ENCODE data around the gene SP100. TPM values are rescaled to one million over a fixed set of nuclear protein-coding genes. Genes with fewer than 3 reads are reported as not detected.

Gene SP100
- total and polyA plus RNA-seq, 2 of the 8 experiments (the other 6 are each of a cell fraction or from before 2014, with no cell fraction given): 0.06 to 1.1 TPM

DNA sequence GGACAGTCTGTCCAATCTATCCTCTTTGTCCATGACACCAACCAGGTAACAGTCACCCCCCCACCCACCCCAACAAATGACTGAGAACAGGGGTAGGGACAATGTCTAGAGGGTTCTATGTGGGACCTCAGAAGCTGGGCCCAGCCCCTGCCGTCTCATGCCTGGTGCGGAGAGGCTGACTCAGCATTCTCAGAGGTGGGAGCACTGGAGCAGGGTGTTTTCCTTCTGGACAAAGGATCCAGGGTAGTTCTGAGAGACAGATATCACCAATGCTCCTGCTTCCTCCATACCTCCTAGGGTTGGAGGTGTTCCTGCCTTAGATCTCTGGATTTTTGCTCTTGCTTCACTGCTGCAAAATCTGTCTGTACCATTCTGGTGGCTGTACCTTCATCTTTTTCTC, 33.9 kb upstream of the SP100 start:
- no peaks in the 10 kb centered on the region for H3K23me2 ChIP-seq (ENCODE audit: low read depth, low read length)
- no peaks in the 10 kb centered on the region for H4K20me1 ChIP-seq (replicated peaks in 1 of 2; ENCODE audit: control insufficient read depth in 1 of 2, insufficient read depth in 2 of 2, low read length in 2 of 2)
- H3K27me3 ChIP-seq (replicated peaks in 1 of 4; ENCODE audit: control insufficient read depth in 3 of 4, extremely low read depth in 1 of 4, insufficient read depth in 3 of 4, low read length in 3 of 4): no peaks in the 10 kb centered on the region
- H2BK15ac ChIP-seq (ENCODE audit: low read length): no peak overlapping the region
- H3K79me2 ChIP-seq (ENCODE audit: control insufficient read depth in 1 of 2, insufficient read depth in 2 of 2, low read length in 2 of 2): no peaks in the 10 kb centered on the region
- H3K36me3 ChIP-seq (ENCODE audit: control insufficient read depth in 2 of 4, insufficient read depth in 4 of 4, low read length in 3 of 4): no peaks in the 10 kb centered on the region
- H3K4me1 ChIP-seq (replicated peaks in 1 of 4; ENCODE audit: control insufficient read depth in 3 of 4, insufficient read depth in 4 of 4, low read length in 3 of 4): no peaks in the 10 kb centered on the region
- H3K4me3 ChIP-seq (ENCODE audit: extremely low read depth in 1 of 4, insufficient read depth in 2 of 4, low read depth in 3 of 4, low read length in 4 of 4): no peak overlapping the region
- no peak overlapping the region for H4K91ac ChIP-seq (replicated peaks; ENCODE audit: insufficient read length, low read length)
- H3K23ac ChIP-seq (ENCODE audit: insufficient read length): no peak overlapping the region
- H4K8ac ChIP-seq (ENCODE audit: extremely low read depth, insufficient read depth, low read length): no peak overlapping the region
- POLR2A ChIA-PET (ENCODE audit: partially characterized antibody): no interaction called here
- DNase-seq (ENCODE audit: low read depth in 1 of 2, low spot score in 2 of 2) (no peak), FAIRE-seq (no peak)
- H3K27ac ChIP-seq (ENCODE audit: low read depth, low read length): no peak overlapping the region
- H2AK5ac ChIP-seq (ENCODE audit: low read depth, low read length): no peak overlapping the region
- no peak overlapping the region for H3K56ac ChIP-seq (replicated peaks; ENCODE audit: insufficient read length, low read depth, low read length)
- H2AFZ ChIP-seq (ENCODE audit: low read length): no peak overlapping the region
- H3K4me2 ChIP-seq (ENCODE audit: insufficient read depth in 1 of 2, low read depth in 2 of 2, low read length in 2 of 2): no peak overlapping the region
- no peak overlapping the region for H2BK120ac ChIP-seq (replicated peaks; ENCODE audit: low read depth, low read length)
- TF ChIP-seq CHD2 (IDR thresholded peaks at IDR 0.05; ENCODE audit: low read length) (no peak), MAFK (IDR thresholded peaks at IDR 0.05; ENCODE audit: low read depth, low read length) (peak; percentile 15; the same call in 1 of the 2 replicates), BACH1 (IDR thresholded peaks at IDR 0.05; ENCODE audit: low read length) (0 out of 2 replicates have a peak, but pooled peaks have one; percentile 15), GABPA (IDR thresholded peaks at IDR 0.05; ENCODE audit: borderline replicate concordance, insufficient read depth, low read length) (no peak)
- H3K14ac ChIP-seq (ENCODE audit: insufficient read length): no peak overlapping the region
- no peak overlapping the region for H3K9ac ChIP-seq (replicated peaks in 1 of 4; ENCODE audit: extremely low read depth in 1 of 4, low read depth in 3 of 4, low read length in 3 of 4)
- no peak overlapping the region for H2BK12ac ChIP-seq (ENCODE audit: low read depth, low read length)
- no peaks in the 10 kb centered on the region for H3K79me1 ChIP-seq (ENCODE audit: low read depth, low read length)
- H2BK5ac ChIP-seq (ENCODE audit: low read depth, low read length): no peak overlapping the region
- WGBS, 2 experiments (ENCODE audit: extremely low coverage in 1 of 2, insufficient coverage in 1 of 2, insufficient read length in 1 of 2, insufficient replicate concordance in 2 of 2, low coverage in 1 of 2, low lambda C conversion rate in 2 of 2, missing lambda C conversion rate in 1 of 2): 86% methylated on average over 2 of the region's 2 CpGs; no CpG with 5 or more reads in 1 of the 2 experiments
- CTCF ChIA-PET (ENCODE audit: partially characterized antibody): no interaction called here
- H2BK20ac ChIP-seq (ENCODE audit: low read length): no peak overlapping the region
- H3K4ac ChIP-seq (replicated peaks; ENCODE audit: insufficient read length, low read depth, low read length): no peak overlapping the region
- no peak overlapping the region for H3K18ac ChIP-seq (ENCODE audit: extremely low read depth, low read length)
- no peak overlapping the region for H4K5ac ChIP-seq (ENCODE audit: insufficient read length, low read depth, low read length)
- H3K9me3 ChIP-seq (ENCODE audit: insufficient read depth in 2 of 2, low read depth in 1 of 2, low read length in 1 of 2): no peaks in the 10 kb centered on the region
